HL-60 (cell line): ENCODE measurements around the gene ZNF19.

ENCODE experiments used
- CTCF ChIP-seq: IDR thresholded peaks from one replicate; pipeline ENCODE4 v1.5.1; 2011; ENCODE audit warnings: low read length, control low read depth, inconsistent platforms; ENCODE audit not compliant: insufficient read depth
- REST ChIP-seq: IDR thresholded peaks from 2 replicates; pipeline ENCODE4 v1.6.1; 2012; ENCODE audit warnings: low read depth; ENCODE audit not compliant: insufficient replicate concordance

- TF ChIP-seq CTCF = no peak
- TF ChIP-seq REST = no peak
These were observed 39.1 kb upstream of the ZNF19 start for GRCh38 chr16:71528257-71528656.
